HEK293 (cell line): Measurements from ENCODE around the gene SGSM2.
A peak's percentile ranks its signal among the peaks of the same experiment; 100 is the strongest.

Experiments used
- CTCF ChIA-PET: fragments of 350-600 bp; formaldehyde crosslinking; extraction: SDS; loops from one replicate; lab custom pipeline; 2021; ENCODE audit warnings: antibody characterized with exemption; lab: Yijun Ruan, JAX
- POLR2A ChIA-PET: fragments of 300-600 bp; formaldehyde crosslinking; extraction: SDS; loops from one replicate; lab custom pipeline; 2020; ENCODE audit warnings: antibody characterized with exemption, inconsistent platforms; lab: Yijun Ruan, JAX
- H3K27ac ChIP-seq: fragments of 200-500 bp; sonication (Bioruptor generic); 2 replicates; pipeline ENCODE4 v1.5.1; 2014; ENCODE audit warnings: low read depth, low read length, control low read depth, inconsistent platforms; ENCODE audit errors: extremely low read depth
- H3K36me3 ChIP-seq, 2 experiments: fragments of 200-500 bp in 1 of 2; sonication (Bioruptor generic) in 1 of 2; 1 replicate in 1 of 2; 2 replicates in 1 of 2; pipeline ENCODE4 v1.5.1; 2014 to 2017; ENCODE audit warnings: inconsistent platforms in 2 of 2, low read length in 2 of 2; ENCODE audit not compliant: control insufficient read depth in 2 of 2, insufficient read depth in 1 of 2
- H3K4me1 ChIP-seq: fragments of 200-500 bp; sonication (Bioruptor generic); 2 replicates; pipeline ENCODE4 v1.5.1; 2014; ENCODE audit warnings: mild to moderate bottlenecking, low read length, inconsistent platforms; ENCODE audit not compliant: control insufficient read depth, insufficient read depth
- H3K4me3 ChIP-seq: 2 replicates; pipeline ENCODE4 v1.5.1; 2011; ENCODE audit warnings: low read depth, mild to moderate bottlenecking, control low read depth, low read length, moderate library complexity
- H3K9me3 ChIP-seq: fragments of 200-500 bp; sonication (Bioruptor generic); 2 replicates; pipeline ENCODE4 v1.5.1; 2014; ENCODE audit warnings: low read depth, low read length, inconsistent platforms; ENCODE audit not compliant: control insufficient read depth, insufficient read depth
- GLIS2 ChIP-seq: fragments of 450-650 bp; formaldehyde crosslinking; IDR thresholded peaks from 2 replicates; pipeline ENCODE4 v1.5.1; 2016; ENCODE audit warnings: missing biosample characterization, missing genetic modification characterization
- HOXA7 ChIP-seq: sonication (generic); formaldehyde crosslinking; IDR thresholded peaks from 2 replicates; pipeline ENCODE4 v1.8.1; 2022; ENCODE audit warnings: missing genetic modification reagents, borderline replicate concordance
- SP2 ChIP-seq: fragments of 450-650 bp; formaldehyde crosslinking; IDR thresholded peaks from 2 replicates; pipeline ENCODE4 v1.5.1; 2016; ENCODE audit warnings: missing biosample characterization, missing genetic modification characterization
- SP3 ChIP-seq: fragments of 450-650 bp; formaldehyde crosslinking; IDR thresholded peaks from 2 replicates; pipeline ENCODE4 v1.5.1; 2016; ENCODE audit warnings: missing biosample characterization, missing genetic modification characterization
- SP7 ChIP-seq: fragments of 450-650 bp; formaldehyde crosslinking; IDR thresholded peaks from 2 replicates; pipeline ENCODE4 v1.5.1; 2016; ENCODE audit warnings: missing biosample characterization, missing genetic modification characterization
- ZBTB21 ChIP-seq: fragments of 450-650 bp; formaldehyde crosslinking; IDR thresholded peaks from 2 replicates; pipeline ENCODE4 v1.5.1; 2017; ENCODE audit warnings: missing biosample characterization, missing genetic modification characterization
- ZNF2 ChIP-seq: fragments of 450-650 bp; formaldehyde crosslinking; IDR thresholded peaks from 2 replicates; pipeline ENCODE4 v1.5.1; 2016; ENCODE audit warnings: missing biosample characterization, missing genetic modification characterization
- ZNF514 ChIP-seq: fragments of 450-650 bp; formaldehyde crosslinking; IDR thresholded peaks from 2 replicates; pipeline ENCODE4 v1.5.1; 2016; ENCODE audit warnings: missing biosample characterization, missing genetic modification characterization
- ZNF529 ChIP-seq: fragments of 450-650 bp; formaldehyde crosslinking; IDR thresholded peaks from 2 replicates; pipeline ENCODE4 v1.5.1; 2017; ENCODE audit warnings: missing genetic modification characterization, missing biosample characterization; ENCODE audit not compliant: insufficient replicate concordance
- ZNF677 ChIP-seq: fragments of 450-650 bp; IDR thresholded peaks from 2 replicates; pipeline ENCODE4 v1.5.0; 2018; ENCODE audit warnings: missing biosample characterization, mild to moderate bottlenecking, missing genetic modification characterization, moderate library complexity
- ZNF76 ChIP-seq: fragments of 450-650 bp; formaldehyde crosslinking; IDR thresholded peaks from 2 replicates; pipeline ENCODE4; 2016; ENCODE audit warnings: low read depth, missing biosample characterization, missing genetic modification characterization, borderline replicate concordance
- TF ChIP-seq, protein P1 (sequence below): fragments of 450-650 bp; formaldehyde crosslinking; IDR thresholded peaks from 2 replicates; pipeline ENCODE4 v1.5.1; 2017; ENCODE audit warnings: missing biosample characterization, mild to moderate bottlenecking, missing genetic modification characterization, moderate library complexity
- TF ChIP-seq, protein P2 (sequence below): sonication (generic); formaldehyde crosslinking; IDR thresholded peaks from 2 replicates; pipeline ENCODE4 v1.8.1; 2022; ENCODE audit warnings: mild to moderate bottlenecking, moderate library complexity, missing genetic modification reagents
- TF ChIP-seq, protein P3 (sequence below): fragments of 450-650 bp; formaldehyde crosslinking; IDR thresholded peaks from 2 replicates; pipeline ENCODE4 v1.5.1; 2016; ENCODE audit warnings: missing biosample characterization, missing genetic modification characterization
- TF ChIP-seq, protein P4 (sequence below): fragments of 450-650 bp; formaldehyde crosslinking; IDR thresholded peaks from 2 replicates; pipeline ENCODE4 v1.5.1; 2017; ENCODE audit warnings: missing biosample characterization, missing genetic modification characterization
- TF ChIP-seq, protein P5 (sequence below): fragments of 450-650 bp; formaldehyde crosslinking; IDR thresholded peaks from 2 replicates; pipeline ENCODE4 v1.5.1; 2016; ENCODE audit warnings: missing biosample characterization, missing genetic modification characterization
- TF ChIP-seq, protein P6 (sequence below): fragments of 450-650 bp; formaldehyde crosslinking; IDR thresholded peaks from 2 replicates; pipeline ENCODE4 v1.5.1; 2016; ENCODE audit warnings: missing biosample characterization, missing genetic modification characterization

SGSM2 gene

DNA sequence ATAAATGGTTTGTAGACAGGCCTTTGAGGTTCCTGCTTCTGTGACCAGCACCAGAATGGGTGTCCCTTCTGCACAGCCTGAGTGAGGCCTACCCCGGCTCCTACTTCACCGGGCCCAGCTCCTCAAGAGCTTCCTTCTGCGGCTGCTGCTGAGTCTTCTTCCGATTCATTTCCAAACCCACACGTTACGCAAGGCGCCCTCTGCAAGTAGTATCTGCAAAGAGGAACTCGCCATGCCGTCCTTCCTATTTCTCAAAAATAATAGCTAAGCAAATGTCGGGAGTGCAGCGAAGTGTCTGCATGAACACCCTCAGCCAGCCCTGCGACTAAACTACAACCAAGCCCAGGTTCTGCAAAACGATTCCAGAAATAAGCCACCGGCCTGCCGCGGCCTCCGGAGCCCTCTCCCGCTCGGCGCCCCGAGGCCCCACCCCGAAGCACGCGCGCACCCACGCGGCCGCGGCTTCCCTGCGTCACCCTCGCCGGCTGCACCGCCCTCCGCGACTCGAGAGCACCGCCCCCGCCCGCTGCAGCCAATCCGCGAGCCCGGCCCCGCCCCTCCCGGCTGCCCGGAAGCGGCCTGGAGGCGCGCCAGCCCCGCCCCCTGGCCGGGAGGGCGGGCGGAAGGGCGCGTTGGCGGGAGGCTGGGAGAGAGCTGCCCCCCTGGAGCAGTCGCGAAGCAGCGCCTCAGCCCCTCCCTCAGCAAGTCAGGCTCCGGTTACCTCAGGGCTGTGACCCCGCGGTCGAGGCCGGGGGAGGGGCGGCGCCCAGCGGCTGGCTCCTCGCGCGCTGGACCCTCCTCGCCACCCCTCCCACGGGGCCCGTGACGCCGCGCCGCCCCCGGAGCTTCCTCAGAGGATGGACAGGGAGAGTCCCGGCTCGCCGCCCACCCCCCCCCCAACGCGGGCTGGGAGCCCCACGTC is 55.2 kb downstream of the SGSM2 start (continued):
- TF ChIP-seq, protein P1, sequence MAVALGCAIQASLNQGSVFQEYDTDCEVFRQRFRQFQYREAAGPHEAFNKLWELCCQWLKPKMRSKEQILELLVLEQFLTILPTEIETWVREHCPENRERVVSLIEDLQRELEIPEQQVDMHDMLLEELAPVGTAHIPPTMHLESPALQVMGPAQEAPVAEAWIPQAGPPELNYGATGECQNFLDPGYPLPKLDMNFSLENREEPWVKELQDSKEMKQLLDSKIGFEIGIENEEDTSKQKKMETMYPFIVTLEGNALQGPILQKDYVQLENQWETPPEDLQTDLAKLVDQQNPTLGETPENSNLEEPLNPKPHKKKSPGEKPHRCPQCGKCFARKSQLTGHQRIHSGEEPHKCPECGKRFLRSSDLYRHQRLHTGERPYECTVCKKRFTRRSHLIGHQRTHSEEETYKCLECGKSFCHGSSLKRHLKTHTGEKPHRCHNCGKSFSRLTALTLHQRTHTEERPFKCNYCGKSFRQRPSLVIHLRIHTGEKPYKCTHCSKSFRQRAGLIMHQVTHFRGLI (tag by site-specific recombination) = no peak
- TF ChIP-seq GLIS2 (tag by site-specific recombination) = peak; percentile 98
- peak; percentile 17; the same call in 1 of the 2 replicates for TF ChIP-seq SP7
- TF ChIP-seq ZBTB21 (tag by site-specific recombination) = no peak
- no peak for TF ChIP-seq ZNF677 (tag by site-specific recombination)
- TF ChIP-seq ZNF529 (tag by site-specific recombination) = no peak
- TF ChIP-seq HOXA7 (CRISPR knock-in tag) = no peak

DNA sequence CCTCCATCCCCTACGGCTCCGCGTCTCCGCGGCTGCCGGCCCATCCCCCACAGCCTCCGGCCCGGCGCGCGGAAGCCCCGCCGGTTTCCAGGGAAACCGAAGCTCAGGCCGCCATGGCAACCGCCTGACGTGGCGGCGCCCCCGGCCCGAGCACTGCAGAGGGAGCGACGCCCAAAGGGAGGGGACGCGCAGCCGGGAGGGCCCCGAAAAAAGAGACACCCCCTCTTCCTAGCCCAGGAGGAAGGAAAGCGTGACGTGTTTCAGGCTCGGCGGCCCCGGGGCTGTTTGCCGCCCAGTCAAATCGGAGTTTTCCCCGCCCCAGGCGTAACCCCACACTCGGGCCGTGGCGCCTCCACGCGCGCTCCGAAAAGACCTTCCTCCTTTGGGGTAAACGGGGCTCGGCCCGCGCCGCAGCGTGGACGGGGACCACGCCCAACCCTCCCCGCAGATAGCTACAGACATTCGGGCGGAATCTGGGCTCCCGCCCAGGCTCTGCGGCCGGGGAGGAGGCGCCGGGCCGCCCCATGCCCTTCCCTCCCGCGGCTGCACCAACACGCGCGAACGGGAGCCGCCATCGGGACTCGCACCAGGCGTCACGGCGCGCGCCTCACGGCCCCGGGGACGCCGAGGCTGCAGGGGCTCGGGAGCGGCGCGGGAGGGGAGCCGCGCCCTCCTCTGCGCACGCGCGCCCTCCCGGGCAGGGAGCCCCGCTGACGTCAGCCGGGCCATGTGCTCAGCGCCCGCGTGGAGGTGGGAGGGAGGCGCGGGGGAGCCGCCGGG is 56.1 kb downstream of the SGSM2 start:
- POLR2A ChIA-PET = interaction anchor here (0.6 to 2.4 kb wide), 8 partner anchors 8 to 200 kb away, joined by 3 to 20 read pairs (median 4); partner anchors contain the start of genes PAFAH1B1, SGSM2, SMG6 and SRR
- CTCF ChIA-PET = interaction anchor here (0.6 to 4.6 kb wide), 5 partner anchors 11 to 332 kb away, joined by 3 to 48 read pairs (median 5); no protein-coding TSS in a partner anchor
- peaks cover 41% of the 10 kb centered on the region for H3K4me1 ChIP-seq
- TF ChIP-seq ZNF2 (tag by site-specific recombination) (peak; percentile 85), ZNF76 (peak; percentile 65; the same call in 1 of the 2 replicates), SP3 (tag by site-specific recombination) (peak; percentile 72), ZNF514 (no peak), SP2 (tag by site-specific recombination) (peak; percentile 34)
- TF ChIP-seq, protein P2, sequence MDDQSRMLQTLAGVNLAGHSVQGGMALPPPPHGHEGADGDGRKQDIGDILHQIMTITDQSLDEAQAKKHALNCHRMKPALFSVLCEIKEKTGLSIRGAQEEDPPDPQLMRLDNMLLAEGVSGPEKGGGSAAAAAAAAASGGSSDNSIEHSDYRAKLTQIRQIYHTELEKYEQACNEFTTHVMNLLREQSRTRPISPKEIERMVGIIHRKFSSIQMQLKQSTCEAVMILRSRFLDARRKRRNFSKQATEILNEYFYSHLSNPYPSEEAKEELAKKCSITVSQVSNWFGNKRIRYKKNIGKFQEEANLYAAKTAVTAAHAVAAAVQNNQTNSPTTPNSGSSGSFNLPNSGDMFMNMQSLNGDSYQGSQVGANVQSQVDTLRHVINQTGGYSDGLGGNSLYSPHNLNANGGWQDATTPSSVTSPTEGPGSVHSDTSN (CRISPR knock-in tag) = peak; percentile 33; the same call in 1 of the 2 replicates
- TF ChIP-seq, protein P3, sequence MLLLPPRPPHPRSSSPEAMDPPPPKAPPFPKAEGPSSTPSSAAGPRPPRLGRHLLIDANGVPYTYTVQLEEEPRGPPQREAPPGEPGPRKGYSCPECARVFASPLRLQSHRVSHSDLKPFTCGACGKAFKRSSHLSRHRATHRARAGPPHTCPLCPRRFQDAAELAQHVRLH (tag by site-specific recombination) = peak; percentile 49; the same call in 1 of the 2 replicates
- TF ChIP-seq, protein P4, sequence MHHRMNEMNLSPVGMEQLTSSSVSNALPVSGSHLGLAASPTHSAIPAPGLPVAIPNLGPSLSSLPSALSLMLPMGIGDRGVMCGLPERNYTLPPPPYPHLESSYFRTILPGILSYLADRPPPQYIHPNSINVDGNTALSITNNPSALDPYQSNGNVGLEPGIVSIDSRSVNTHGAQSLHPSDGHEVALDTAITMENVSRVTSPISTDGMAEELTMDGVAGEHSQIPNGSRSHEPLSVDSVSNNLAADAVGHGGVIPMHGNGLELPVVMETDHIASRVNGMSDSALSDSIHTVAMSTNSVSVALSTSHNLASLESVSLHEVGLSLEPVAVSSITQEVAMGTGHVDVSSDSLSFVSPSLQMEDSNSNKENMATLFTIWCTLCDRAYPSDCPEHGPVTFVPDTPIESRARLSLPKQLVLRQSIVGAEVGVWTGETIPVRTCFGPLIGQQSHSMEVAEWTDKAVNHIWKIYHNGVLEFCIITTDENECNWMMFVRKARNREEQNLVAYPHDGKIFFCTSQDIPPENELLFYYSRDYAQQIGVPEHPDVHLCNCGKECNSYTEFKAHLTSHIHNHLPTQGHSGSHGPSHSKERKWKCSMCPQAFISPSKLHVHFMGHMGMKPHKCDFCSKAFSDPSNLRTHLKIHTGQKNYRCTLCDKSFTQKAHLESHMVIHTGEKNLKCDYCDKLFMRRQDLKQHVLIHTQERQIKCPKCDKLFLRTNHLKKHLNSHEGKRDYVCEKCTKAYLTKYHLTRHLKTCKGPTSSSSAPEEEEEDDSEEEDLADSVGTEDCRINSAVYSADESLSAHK (tag by site-specific recombination) = peak; percentile 86
- TF ChIP-seq, protein P5, sequence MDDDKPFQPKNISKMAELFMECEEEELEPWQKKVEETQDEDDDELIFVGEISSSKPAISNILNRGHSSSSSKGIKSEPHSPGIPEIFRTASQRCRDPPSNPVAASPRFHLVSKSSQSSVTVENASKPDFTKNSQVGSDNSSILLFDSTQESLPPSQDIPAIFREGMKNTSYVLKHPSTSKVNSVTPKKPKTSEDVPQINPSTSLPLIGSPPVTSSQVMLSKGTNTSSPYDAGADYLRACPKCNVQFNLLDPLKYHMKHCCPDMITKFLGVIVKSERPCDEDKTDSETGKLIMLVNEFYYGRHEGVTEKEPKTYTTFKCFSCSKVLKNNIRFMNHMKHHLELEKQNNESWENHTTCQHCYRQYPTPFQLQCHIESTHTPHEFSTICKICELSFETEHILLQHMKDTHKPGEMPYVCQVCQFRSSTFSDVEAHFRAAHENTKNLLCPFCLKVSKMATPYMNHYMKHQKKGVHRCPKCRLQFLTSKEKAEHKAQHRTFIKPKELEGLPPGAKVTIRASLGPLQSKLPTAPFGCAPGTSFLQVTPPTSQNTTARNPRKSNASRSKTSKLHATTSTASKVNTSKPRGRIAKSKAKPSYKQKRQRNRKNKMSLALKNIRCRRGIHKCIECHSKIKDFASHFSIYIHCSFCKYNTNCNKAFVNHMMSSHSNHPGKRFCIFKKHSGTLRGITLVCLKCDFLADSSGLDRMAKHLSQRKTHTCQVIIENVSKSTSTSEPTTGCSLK (tag by site-specific recombination) = no peak
- TF ChIP-seq, protein P6, sequence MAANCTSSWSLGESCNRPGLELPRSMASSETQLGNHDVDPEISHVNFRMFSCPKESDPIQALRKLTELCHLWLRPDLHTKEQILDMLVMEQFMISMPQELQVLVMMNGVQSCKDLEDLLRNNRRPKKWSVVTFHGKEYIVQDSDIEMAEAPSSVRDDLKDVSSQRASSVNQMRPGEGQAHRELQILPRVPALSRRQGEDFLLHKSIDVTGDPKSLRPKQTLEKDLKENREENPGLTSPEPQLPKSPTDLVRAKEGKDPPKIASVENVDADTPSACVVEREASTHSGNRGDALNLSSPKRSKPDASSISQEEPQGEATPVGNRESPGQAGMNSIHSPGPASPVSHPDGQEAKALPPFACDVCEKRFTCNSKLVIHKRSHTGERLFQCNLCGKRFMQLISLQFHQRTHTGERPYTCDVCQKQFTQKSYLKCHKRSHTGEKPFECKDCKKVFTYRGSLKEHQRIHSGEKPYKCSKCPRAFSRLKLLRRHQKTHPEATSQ = peak; percentile 75; the same call in 1 of the 2 replicates

More for the DNA sequence above, 56.1 kb downstream of the SGSM2 start:
- no peaks in the 10 kb centered on the region for H3K9me3 ChIP-seq
- H3K36me3 ChIP-seq = no peaks in the 10 kb centered on the region; a peak in 1 of 3 replicates
- H3K27ac ChIP-seq = peak overlapping the region; percentile 97
- H3K4me3 ChIP-seq = peak overlapping the region; percentile 65
